Fibroblast of the aortic adventitia (primary cell): Measurements from ENCODE around the gene TMEM106B. TPM values are rescaled to one million over a fixed set of nuclear protein-coding genes. Genes with fewer than 3 reads are reported as not detected.
A peak's percentile ranks its signal among the peaks of the same experiment; 100 is the strongest.

Experiments used
- DNase-seq: peaks from one replicate; pipeline ENCODE4 v3.0.0-alpha.2; 2010; ENCODE audit warnings: low read depth
- H3K4me3 ChIP-seq: 2 replicates; pipeline ENCODE4 v1.5.1; 2011; ENCODE audit warnings: low read depth, mild to moderate bottlenecking, control low read depth, low read length, moderate library complexity
- total RNA-seq: library from RNA; depleted of rRNA; stranded (reverse); fragments of >200 nt; gene quantifications from 2 replicates; pipeline ENCODE4 v1.2.3, GENCODE V29; 2012; ENCODE audit warnings: low replicate concordance
- TF ChIP-seq, protein P1 (sequence below): IDR thresholded peaks from 2 replicates; pipeline ENCODE4 v1.5.1; 2011; ENCODE audit warnings: mild to moderate bottlenecking, low read length, control low read depth, inconsistent platforms; ENCODE audit not compliant: insufficient read depth

Gene TMEM106B
- total RNA-seq, 1 donor, result 146 TPM

DNA sequence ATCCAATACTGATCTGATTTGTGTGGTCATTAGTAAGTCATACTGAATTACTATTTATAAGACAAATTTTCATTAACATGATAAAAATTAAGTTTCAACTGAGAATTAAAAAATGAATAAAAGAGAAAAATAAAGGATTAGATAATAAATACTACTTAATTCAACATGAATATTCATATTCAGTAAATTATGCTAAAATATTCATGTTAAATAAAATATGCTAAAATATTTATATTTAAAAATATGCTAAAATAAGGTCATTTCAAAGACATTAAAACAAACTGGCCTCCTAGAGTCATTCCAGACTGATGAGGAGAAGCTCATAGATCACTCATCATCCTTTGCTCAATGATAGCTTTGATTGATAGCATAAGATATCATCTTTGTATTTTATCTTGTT, 16.7 kb upstream of the TMEM106B start:
- DNase-seq, result no peak
- no peak overlapping the region for H3K4me3 ChIP-seq
- TF ChIP-seq, protein P1, sequence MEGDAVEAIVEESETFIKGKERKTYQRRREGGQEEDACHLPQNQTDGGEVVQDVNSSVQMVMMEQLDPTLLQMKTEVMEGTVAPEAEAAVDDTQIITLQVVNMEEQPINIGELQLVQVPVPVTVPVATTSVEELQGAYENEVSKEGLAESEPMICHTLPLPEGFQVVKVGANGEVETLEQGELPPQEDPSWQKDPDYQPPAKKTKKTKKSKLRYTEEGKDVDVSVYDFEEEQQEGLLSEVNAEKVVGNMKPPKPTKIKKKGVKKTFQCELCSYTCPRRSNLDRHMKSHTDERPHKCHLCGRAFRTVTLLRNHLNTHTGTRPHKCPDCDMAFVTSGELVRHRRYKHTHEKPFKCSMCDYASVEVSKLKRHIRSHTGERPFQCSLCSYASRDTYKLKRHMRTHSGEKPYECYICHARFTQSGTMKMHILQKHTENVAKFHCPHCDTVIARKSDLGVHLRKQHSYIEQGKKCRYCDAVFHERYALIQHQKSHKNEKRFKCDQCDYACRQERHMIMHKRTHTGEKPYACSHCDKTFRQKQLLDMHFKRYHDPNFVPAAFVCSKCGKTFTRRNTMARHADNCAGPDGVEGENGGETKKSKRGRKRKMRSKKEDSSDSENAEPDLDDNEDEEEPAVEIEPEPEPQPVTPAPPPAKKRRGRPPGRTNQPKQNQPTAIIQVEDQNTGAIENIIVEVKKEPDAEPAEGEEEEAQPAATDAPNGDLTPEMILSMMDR, result no peak

DNA sequence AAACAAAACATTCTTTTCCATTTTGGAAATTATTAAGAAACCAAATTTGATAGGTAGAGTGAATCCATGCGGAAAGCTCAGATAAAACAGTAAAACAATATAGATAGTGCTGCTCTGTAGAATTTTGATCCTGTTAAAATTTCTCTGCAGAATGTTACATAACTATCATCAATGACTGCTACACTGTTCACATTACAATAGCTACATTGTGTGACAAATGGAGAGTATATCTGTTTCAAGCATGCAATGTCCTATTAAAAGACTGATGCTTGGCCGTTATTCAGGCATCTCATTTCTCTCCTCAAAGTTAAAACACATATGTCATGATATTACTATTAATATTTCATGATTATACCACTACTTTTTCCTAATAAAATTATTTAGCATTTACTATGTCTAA, 14.7 kb upstream of the TMEM106B start:
- DNase-seq, result no peak
- no peak overlapping the region for H3K4me3 ChIP-seq
- TF ChIP-seq, protein P1, result no peak

DNA sequence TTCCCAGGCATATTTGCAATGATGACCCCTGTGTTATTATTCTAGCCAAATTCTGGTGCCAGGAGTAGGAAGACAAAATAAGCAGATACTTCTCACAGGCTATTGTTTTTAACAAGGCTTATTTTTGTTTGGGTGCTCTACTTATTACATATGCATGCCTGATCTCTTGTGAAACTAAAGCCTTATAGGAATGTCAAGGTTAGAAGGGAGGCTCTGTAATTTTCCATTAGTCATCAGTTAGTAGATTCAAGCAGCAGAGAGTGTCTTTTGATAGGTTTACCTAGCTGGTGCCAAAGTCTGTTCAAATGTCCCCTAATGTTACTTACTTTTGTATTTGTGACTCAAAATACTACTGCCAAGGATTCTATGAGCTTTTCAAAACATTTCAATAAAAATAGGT, 11.7 kb upstream of the TMEM106B start:
- peak; percentile 12 for DNase-seq
- H3K4me3 ChIP-seq, result no peak overlapping the region
- TF ChIP-seq, protein P1, result no peak

DNA sequence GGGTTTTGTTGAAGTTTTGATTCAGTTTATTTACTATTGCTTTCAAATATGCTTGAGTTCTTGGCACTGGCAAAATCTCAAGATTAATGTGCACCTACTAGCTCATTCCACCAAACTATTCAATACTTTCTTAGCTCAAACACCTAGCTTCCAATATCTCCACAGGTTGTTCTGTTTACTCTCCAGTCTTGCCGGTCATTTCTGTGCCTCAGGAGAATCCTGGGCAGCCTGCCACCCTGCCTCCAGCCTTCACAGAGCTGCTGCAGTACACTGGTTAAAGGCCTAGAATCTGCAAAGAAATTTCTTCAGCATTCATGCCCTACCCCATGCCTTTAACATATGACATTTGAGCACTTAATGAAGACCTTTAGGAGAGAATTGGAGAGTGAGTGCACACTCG, 4.0 kb upstream of the TMEM106B start:
- H3K4me3 ChIP-seq, result no peak overlapping the region
- TF ChIP-seq, protein P1, result no peak
- DNase-seq, result peak; percentile 8

DNA sequence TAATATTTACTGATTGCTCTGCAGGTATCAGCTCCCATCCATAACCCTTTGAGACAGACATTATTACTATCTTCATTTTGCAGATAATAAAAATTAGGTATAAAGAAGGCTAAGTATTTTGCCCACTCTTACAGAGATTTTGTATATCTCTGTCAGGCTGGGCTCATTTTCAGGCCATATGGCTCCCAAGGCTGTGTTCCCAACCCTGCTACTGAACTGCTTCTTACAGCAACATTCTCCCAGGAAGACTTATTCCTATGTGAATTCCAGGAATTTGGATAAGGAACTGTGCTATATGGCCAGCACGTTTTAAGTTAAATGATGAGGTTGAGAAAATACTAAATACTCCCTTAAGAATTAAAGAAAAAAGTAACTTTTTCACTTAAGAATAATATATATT, 1.9 kb upstream of the TMEM106B start:
- H3K4me3 ChIP-seq, result no peak overlapping the region
- TF ChIP-seq, protein P1, result no peak
- no peak for DNase-seq

DNA sequence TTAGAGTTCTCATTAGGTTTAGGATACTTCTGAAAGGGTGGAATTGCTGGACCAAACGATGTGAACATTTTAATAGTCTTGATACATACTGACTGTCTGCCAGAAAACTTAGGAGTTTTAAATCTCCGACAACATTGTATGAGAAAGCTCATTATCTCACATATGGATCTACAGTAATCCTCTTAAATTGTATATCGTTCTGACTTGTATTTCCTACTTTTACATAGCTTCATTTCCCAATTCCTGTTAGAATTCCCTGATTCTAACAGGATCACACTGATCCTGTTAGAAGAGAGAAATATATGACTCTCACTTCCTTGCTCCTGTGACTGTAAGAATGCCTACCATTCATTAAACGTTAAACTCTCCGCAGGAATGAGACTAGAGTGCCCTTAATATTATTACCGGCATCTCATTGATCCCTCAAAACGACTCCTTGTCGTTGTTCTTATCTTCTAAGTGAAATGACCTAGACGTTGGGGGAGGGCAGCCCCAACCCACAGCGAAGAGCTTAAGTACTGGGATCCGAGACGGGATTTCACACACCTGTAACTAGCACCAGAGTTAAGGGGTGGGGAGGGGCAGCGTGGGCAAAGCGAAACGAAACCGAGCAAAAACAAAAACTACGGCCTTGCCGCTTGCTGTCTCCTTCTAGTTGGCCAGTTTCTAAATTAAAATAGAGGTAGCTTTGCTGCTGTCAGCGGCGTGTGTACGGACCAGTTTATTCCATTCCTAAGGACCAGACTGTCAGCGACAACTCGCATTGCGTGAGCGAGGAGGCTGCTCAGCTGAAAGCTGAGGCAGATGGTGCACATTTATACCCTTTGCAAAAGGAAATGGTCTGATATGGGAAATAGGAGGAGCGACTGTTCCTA, 678 bp upstream of the TMEM106B start:
- TF ChIP-seq, protein P1, result no peak
- H3K4me3 ChIP-seq, result peak overlapping the region; percentile 91
- DNase-seq, result no peak
